IMR-90 (cell line): ENCODE data around the gene HMGA1. TPM values are rescaled to one million over a fixed set of nuclear protein-coding genes. Genes with fewer than 3 reads are reported as not detected.

Experiments used
- ATAC-seq: fragments of 200-7000 bp; cut with Tn5 transposase; 2 replicates; pipeline ENCODE4 v1.9.1; 2020; ENCODE audit warnings: low read depth, mild to moderate bottlenecking, moderate library complexity
- BruUV-seq: library from RNA; stranded (reverse); fragments of 400-500 nt; replicated peaks from 2 replicates; lab custom pipeline; 2021; lab: Mats Ljungman, UMichigan
- CTCF ChIA-PET: fragments of 300-600 bp; formaldehyde crosslinking; extraction: SDS; loops from one replicate; lab custom pipeline; 2021; ENCODE audit warnings: antibody characterized with exemption; lab: Yijun Ruan, JAX
- POLR2A ChIA-PET: fragments of 300-600 bp; sonication (Branson Sonifier 250); formaldehyde crosslinking; loops from one replicate; lab custom pipeline; 2022; ENCODE audit warnings: antibody characterized with exemption; ENCODE audit not compliant: unreplicated experiment; lab: Charles Lee
- DNase-seq: peaks from one replicate; pipeline ENCODE4 v3.0.0; 2013
- H2AFZ ChIP-seq: replicated peaks from 2 replicates; pipeline ENCODE3; 2013; ENCODE audit warnings: low read length, mild to moderate bottlenecking; ENCODE audit not compliant: poor library complexity
- H2AK5ac ChIP-seq: 2 replicates; pipeline ENCODE4 v1.6.1; 2013; ENCODE audit warnings: low read depth, low read length, inconsistent platforms
- H2AK9ac ChIP-seq: replicated peaks from 2 replicates; pipeline ENCODE3; 2013; ENCODE audit warnings: mild to moderate bottlenecking, low read depth, low read length, moderate library complexity; ENCODE audit not compliant: poor library complexity
- H2BK120ac ChIP-seq: 2 replicates; pipeline ENCODE4 v1.6.1; 2013; ENCODE audit warnings: low read depth, low read length, inconsistent platforms
- H2BK15ac ChIP-seq: 3 replicates; pipeline ENCODE4 v1.6.1; 2013; ENCODE audit warnings: low read depth, low read length, inconsistent platforms
- H2BK20ac ChIP-seq: 2 replicates; pipeline ENCODE4 v1.6.1; 2013; ENCODE audit warnings: low read depth, mild to moderate bottlenecking, inconsistent platforms, low read length, moderate library complexity
- H2BK5ac ChIP-seq: 2 replicates; pipeline ENCODE4 v1.6.1; 2013; ENCODE audit warnings: mild to moderate bottlenecking, low read depth, low read length, inconsistent platforms; ENCODE audit not compliant: poor library complexity, severe bottlenecking
- H3K14ac ChIP-seq: replicated peaks from 2 replicates; pipeline ENCODE4 v1.6.1; 2013; ENCODE audit warnings: low read depth, low read length, inconsistent platforms
- H3K18ac ChIP-seq: 2 replicates; pipeline ENCODE4 v1.6.1; 2013; ENCODE audit warnings: low read depth, low read length, control low read depth
- H3K23ac ChIP-seq: 2 replicates; pipeline ENCODE4 v1.6.1; 2013; ENCODE audit warnings: low read depth, low read length, inconsistent platforms
- H3K27ac ChIP-seq: 2 replicates; pipeline ENCODE4 v1.5.1; 2013; ENCODE audit warnings: mild to moderate bottlenecking, control low read depth, low read length; ENCODE audit not compliant: insufficient read depth
- H3K27me3 ChIP-seq: 2 replicates; pipeline ENCODE4 v1.6.1; 2013; ENCODE audit warnings: low read length; ENCODE audit not compliant: control insufficient read depth, insufficient read depth
- H3K36me3 ChIP-seq: 2 replicates; pipeline ENCODE4 v1.6.1; 2013; ENCODE audit warnings: low read length, mixed read lengths; ENCODE audit not compliant: control insufficient read depth, insufficient read depth
- H3K4ac ChIP-seq: 2 replicates; pipeline ENCODE4 v1.6.1; 2013; ENCODE audit warnings: low read depth, low read length, inconsistent platforms
- H3K4me1 ChIP-seq: 2 replicates; pipeline ENCODE4 v1.6.1; 2013; ENCODE audit warnings: low read length, mixed read lengths; ENCODE audit not compliant: control insufficient read depth, insufficient read depth
- H3K4me2 ChIP-seq: 2 replicates; pipeline ENCODE4 v1.6.1; 2013; ENCODE audit warnings: low read depth, mild to moderate bottlenecking, control low read depth, low read length, moderate library complexity
- H3K4me3 ChIP-seq: 2 replicates; pipeline ENCODE4 v1.5.1; 2013; ENCODE audit warnings: low read depth, mild to moderate bottlenecking, control low read depth, low read length, moderate library complexity; ENCODE audit not compliant: insufficient read depth
- H3K56ac ChIP-seq: 2 replicates; pipeline ENCODE4 v1.6.1; 2013; ENCODE audit warnings: low read length, inconsistent platforms; ENCODE audit not compliant: insufficient read depth; ENCODE audit errors: extremely low read depth
- H3K79me1 ChIP-seq, 2 experiments: 2 replicates each; pipeline ENCODE4 v1.6.1; 2013; ENCODE audit warnings: low read length in 2 of 2, inconsistent platforms in 1 of 2, low read depth in 1 of 2
- H3K9ac ChIP-seq: 2 replicates; pipeline ENCODE4 v1.6.1; 2013; ENCODE audit warnings: low read depth, low read length, control low read depth
- H3K9me1 ChIP-seq: 2 replicates; pipeline ENCODE4 v1.6.1; 2013; ENCODE audit warnings: low read length, inconsistent platforms; ENCODE audit not compliant: insufficient read depth
- H3K9me3 ChIP-seq: 2 replicates; pipeline ENCODE4 v1.6.1; 2013; ENCODE audit warnings: low read length; ENCODE audit not compliant: control insufficient read depth, insufficient read depth
- H4K20me1 ChIP-seq: 2 replicates; pipeline ENCODE4 v1.6.1; 2013; ENCODE audit warnings: low read length, inconsistent platforms; ENCODE audit not compliant: insufficient read depth
- H4K5ac ChIP-seq: 2 replicates; pipeline ENCODE4 v1.6.1; 2013; ENCODE audit warnings: mild to moderate bottlenecking, low read depth, low read length, control low read depth
- H4K8ac ChIP-seq, 2 experiments: 2 replicates each; pipeline ENCODE4 v1.6.1; 2013; ENCODE audit warnings: low read depth in 2 of 2, low read length in 2 of 2, control low read depth in 1 of 2, inconsistent platforms in 1 of 2
- H4K91ac ChIP-seq: 2 replicates; pipeline ENCODE4 v1.6.1; 2013; ENCODE audit warnings: low read depth, low read length, inconsistent platforms; ENCODE audit not compliant: insufficient read depth
- BHLHE40 ChIP-seq: fragments of 150-350 bp; IDR thresholded peaks from 2 replicates; pipeline ENCODE4 v1.6.1; 2016; ENCODE audit warnings: mild to moderate bottlenecking, low read depth, low read length
- CEBPB ChIP-seq: IDR thresholded peaks from 2 replicates; pipeline ENCODE4 v1.6.1; 2012; ENCODE audit warnings: low read depth, low read length, improper control_type of control experiment
- CHD1 ChIP-seq: IDR thresholded peaks from 2 replicates; pipeline ENCODE4 v1.6.1; 2012; ENCODE audit warnings: low read depth, low read length, improper control_type of control experiment
- ELK1 ChIP-seq: fragments of 150-350 bp; IDR thresholded peaks from 2 replicates; pipeline ENCODE4 v1.6.1; 2016; ENCODE audit warnings: low read depth, mild to moderate bottlenecking, low read length, moderate library complexity, borderline replicate concordance
- FOS ChIP-seq: fragments of 150-350 bp; IDR thresholded peaks from 2 replicates; pipeline ENCODE4 v1.6.1; 2016; ENCODE audit warnings: low read depth, low read length
- MAFK ChIP-seq: IDR thresholded peaks from 2 replicates; pipeline ENCODE4 v1.6.1; 2012; ENCODE audit warnings: low read depth, low read length, improper control_type of control experiment
- MAZ ChIP-seq: IDR thresholded peaks from 2 replicates; pipeline ENCODE4 v1.6.1; 2012; ENCODE audit warnings: low read depth, mild to moderate bottlenecking, low read length, improper control_type of control experiment, moderate library complexity, borderline replicate concordance
- MXI1 ChIP-seq: IDR thresholded peaks from 2 replicates; pipeline ENCODE4 v1.6.1; 2012; ENCODE audit warnings: low read depth, mild to moderate bottlenecking, low read length, moderate library complexity, borderline replicate concordance
- NFE2L2 ChIP-seq: fragments of 150-350 bp; IDR thresholded peaks from 2 replicates; pipeline ENCODE4 v1.6.1; 2016; ENCODE audit warnings: low read depth, mild to moderate bottlenecking, low read length
- POLR2A ChIP-seq: IDR thresholded peaks from 2 replicates; pipeline ENCODE4 v1.6.1; 2012; ENCODE audit warnings: mild to moderate bottlenecking, low read depth, low read length
- RAD21 ChIP-seq: IDR thresholded peaks from 2 replicates; pipeline ENCODE4 v1.6.1; 2012; ENCODE audit warnings: low read length, improper control_type of control experiment
- RCOR1 ChIP-seq: IDR thresholded peaks from 2 replicates; pipeline ENCODE4 v1.6.1; 2012; ENCODE audit warnings: mild to moderate bottlenecking, low read length, improper control_type of control experiment; ENCODE audit not compliant: insufficient replicate concordance
- RFX5 ChIP-seq: IDR thresholded peaks from 2 replicates; pipeline ENCODE4 v1.8.0; 2012; ENCODE audit warnings: low read depth, mild to moderate bottlenecking, low read length, moderate library complexity
- SMC3 ChIP-seq: fragments of 150-350 bp; IDR thresholded peaks from 2 replicates; pipeline ENCODE4 v1.6.1; 2016; ENCODE audit warnings: low read depth, mild to moderate bottlenecking, antibody characterized with exemption, low read length, moderate library complexity
- USF2 ChIP-seq: fragments of 150-350 bp; IDR thresholded peaks from 2 replicates; pipeline ENCODE4 v1.6.1; 2017; ENCODE audit warnings: mild to moderate bottlenecking, antibody characterized with exemption, low read length, low read depth
- WGBS, 2 experiments: methylation state at CpG; one replicate each; pipeline versions ENCODE4 v1.1.5 to v1.1.7; 2013; ENCODE audit warnings: missing lambda C conversion rate in 2 of 2; ENCODE audit not compliant: insufficient read length in 1 of 2; ENCODE audit errors: extremely low coverage in 2 of 2; 5-methylcytosine and 5-hydroxymethylcytosine counted together
- dilution Hi-C: fragments of 300-500 bp; cut with HindIII; formaldehyde crosslinking; loops from one replicate; pipeline ENCODE4 v1.14.3; 2018; ENCODE audit warnings: low sequenced_read_pairs; ENCODE audit not compliant: unreplicated experiment
- in situ Hi-C: fragments of 300-500 bp; cut with MboI; formaldehyde crosslinking; loops from 3 replicates; pipeline ENCODE4 v1.14.3; 2019; ENCODE audit warnings: low sequenced_read_pairs, inconsistent platforms, mixed read lengths
- intact Hi-C: fragments of 100-400 bp; cut with micrococcal nuclease; formaldehyde crosslinking; loops from 2 replicates; pipeline ENCODE4 v1.10.0; 2022
- polyA plus RNA-seq, 3 experiments: library from polyadenylated mRNA; depleted of rRNA; stranded (reverse); fragments of >200 nt; gene quantifications; 2 replicates each; pipeline ENCODE4 v1.2.3, GENCODE V29; 2012; ENCODE audit warnings: low replicate concordance in 1 of 3
- total RNA-seq: library from RNA; depleted of rRNA; stranded (reverse); fragments of >200 nt; gene quantifications from 2 replicates; pipeline ENCODE4 v1.2.3, GENCODE V29; 2012
- TF ChIP-seq, protein P1 (sequence below): conservative IDR thresholded peaks from 2 replicates; pipeline ENCODE4 v1.5.1; 2012; ENCODE audit warnings: mild to moderate bottlenecking, low read depth, low read length, improper control_type of control experiment

The HMGA1 gene
- total and polyA plus RNA-seq, 2 of the 4 experiments (the other 2 are of a cell fraction), result 101 to 589 TPM

GRCh38 chr6:34229877-34230276, 6.8 kb upstream of the HMGA1 start:
- Histone ChIP-seq H3K23ac (no peak overlapping the region), H3K18ac (no peak overlapping the region), H3K9me3 (no peaks in the 10 kb centered on the region), H4K8ac (no peak overlapping the region), H3K9me1 (peaks cover 8% of the 10 kb centered on the region; the same call in 1 of the 2 replicates), H3K56ac (no peak overlapping the region), H3K79me1 (no peaks in the 10 kb centered on the region), H3K27ac (no peak overlapping the region), H2AK5ac (no peak overlapping the region), H4K5ac (no peak overlapping the region), H2BK20ac (no peak overlapping the region), H2AFZ (no peak overlapping the region), H2BK15ac (no peak overlapping the region), H3K14ac (no peak overlapping the region), H4K20me1 (no peaks in the 10 kb centered on the region), H2BK5ac (no peak overlapping the region), H3K4ac (no peak overlapping the region), H3K27me3 (no peaks in the 10 kb centered on the region), H3K4me3 (no peak overlapping the region), H3K4me1 (peaks cover 9% of the 10 kb centered on the region), H2AK9ac (no peak overlapping the region), H3K9ac (no peak overlapping the region), H3K36me3 (no peaks in the 10 kb centered on the region), H2BK120ac (no peak overlapping the region), H3K4me2 (no peak overlapping the region), H4K91ac (no peak overlapping the region)
- CTCF ChIA-PET, result no interaction called here
- DNase-seq (no peak), ATAC-seq (no peak)
- dilution Hi-C loops, result no loop called here
- intact Hi-C loops, result no loop called here
- TF ChIP-seq RFX5 (no peak), NFE2L2 (no peak), SMC3 (no peak), BHLHE40 (no peak), RAD21 (no peak), MXI1 (no peak), MAFK (no peak), CHD1 (no peak), CEBPB (no peak), FOS (no peak), MAZ (no peak), ELK1 (no peak), RCOR1 (no peak), POLR2A (no peak), USF2 (no peak)
- TF ChIP-seq, protein P1, sequence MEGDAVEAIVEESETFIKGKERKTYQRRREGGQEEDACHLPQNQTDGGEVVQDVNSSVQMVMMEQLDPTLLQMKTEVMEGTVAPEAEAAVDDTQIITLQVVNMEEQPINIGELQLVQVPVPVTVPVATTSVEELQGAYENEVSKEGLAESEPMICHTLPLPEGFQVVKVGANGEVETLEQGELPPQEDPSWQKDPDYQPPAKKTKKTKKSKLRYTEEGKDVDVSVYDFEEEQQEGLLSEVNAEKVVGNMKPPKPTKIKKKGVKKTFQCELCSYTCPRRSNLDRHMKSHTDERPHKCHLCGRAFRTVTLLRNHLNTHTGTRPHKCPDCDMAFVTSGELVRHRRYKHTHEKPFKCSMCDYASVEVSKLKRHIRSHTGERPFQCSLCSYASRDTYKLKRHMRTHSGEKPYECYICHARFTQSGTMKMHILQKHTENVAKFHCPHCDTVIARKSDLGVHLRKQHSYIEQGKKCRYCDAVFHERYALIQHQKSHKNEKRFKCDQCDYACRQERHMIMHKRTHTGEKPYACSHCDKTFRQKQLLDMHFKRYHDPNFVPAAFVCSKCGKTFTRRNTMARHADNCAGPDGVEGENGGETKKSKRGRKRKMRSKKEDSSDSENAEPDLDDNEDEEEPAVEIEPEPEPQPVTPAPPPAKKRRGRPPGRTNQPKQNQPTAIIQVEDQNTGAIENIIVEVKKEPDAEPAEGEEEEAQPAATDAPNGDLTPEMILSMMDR, result no peak
- WGBS, 2 experiments, result 100% methylated on average over 1 of the region's 8 CpGs; no CpG with 5 or more reads in 1 of the 2 experiments
- BruUV-seq, result no TSS peak
- in situ Hi-C loops, result no loop called here
- POLR2A ChIA-PET, result no interaction called here
